WTC11 (cell line): ENCODE measurements around the gene REEP3. TPM values are rescaled to one million over a fixed set of nuclear protein-coding genes. Genes with fewer than 3 reads are reported as not detected.
"Not testable (repeated sequence)": the region's sequence is repeated elsewhere in the genome, so short reads cannot be mapped to it uniquely, and the experiment has no call there.

Experiments
- ATAC-seq: fragments of 200-7000 bp; cut with Tn5 transposase; 2 replicates; pipeline ENCODE4 v1.10.0; 2021; ENCODE audit warnings: mild to moderate bottlenecking, moderate library complexity
- CTCF ChIA-PET: fragments of 300-600 bp; sonication (Branson Sonifier 250); formaldehyde crosslinking; loops from one replicate; lab custom pipeline; 2021; ENCODE audit warnings: antibody characterized with exemption; lab: Charles Lee
- POLR2A ChIA-PET: fragments of 350-600 bp; sonication (Branson Sonifier 250); formaldehyde crosslinking; loops from one replicate; lab custom pipeline; 2021; ENCODE audit warnings: antibody characterized with exemption; lab: Charles Lee
- DNase-seq: peaks from one replicate; pipeline ENCODE4 v3.0.0; 2021; ENCODE audit warnings: low spot score
- H3K27ac Mint-ChIP-seq: 2 replicates; pipeline ENCODE4 v1.8.0; 2021; ENCODE audit warnings: mixed read lengths
- H3K27me3 Mint-ChIP-seq: 2 replicates; pipeline ENCODE4 v1.8.0; 2021; ENCODE audit warnings: low read depth, mild to moderate bottlenecking, moderate library complexity, mixed read lengths
- H3K36me3 Mint-ChIP-seq: 2 replicates; pipeline ENCODE4 v1.8.0; 2021; ENCODE audit warnings: mixed read lengths
- H3K4me1 Mint-ChIP-seq: 2 replicates; pipeline ENCODE4 v1.8.0; 2022; ENCODE audit warnings: mixed read lengths
- H3K4me3 Mint-ChIP-seq: 2 replicates; pipeline ENCODE4 v1.8.0; 2021; ENCODE audit warnings: mild to moderate bottlenecking, moderate library complexity, mixed read lengths
- H3K9me3 Mint-ChIP-seq: 2 replicates; pipeline ENCODE4 v1.8.0; 2021; ENCODE audit warnings: mixed read lengths
- ATF3 ChIP-seq: sonication (generic); formaldehyde crosslinking; conservative IDR thresholded peaks from 2 replicates; pipeline ENCODE4 v1.8.1; 2022; ENCODE audit warnings: mild to moderate bottlenecking, missing genetic modification reagents
- CREM ChIP-seq: sonication (generic); formaldehyde crosslinking; IDR thresholded peaks from 2 replicates; pipeline ENCODE4 v1.8.1; 2022; ENCODE audit warnings: mild to moderate bottlenecking, missing genetic modification reagents, moderate library complexity
- CTCF ChIP-seq: fragments of 200-600 bp; IDR thresholded peaks from 2 replicates; pipeline ENCODE4 v1.8.0; 2022; ENCODE audit warnings: antibody characterized with exemption
- E2F4 ChIP-seq: sonication (generic); formaldehyde crosslinking; IDR thresholded peaks from 2 replicates; pipeline ENCODE4 v1.8.1; 2022; ENCODE audit warnings: low read depth, mild to moderate bottlenecking, moderate library complexity, missing genetic modification reagents, borderline replicate concordance
- ESRRA ChIP-seq: sonication (generic); formaldehyde crosslinking; IDR thresholded peaks from 2 replicates; pipeline ENCODE4 v1.8.1; 2022; ENCODE audit warnings: mild to moderate bottlenecking, missing genetic modification reagents, borderline replicate concordance
- FOXJ3 ChIP-seq: sonication (generic); formaldehyde crosslinking; IDR thresholded peaks from 2 replicates; pipeline ENCODE4 v1.9.0; 2021; ENCODE audit warnings: missing genetic modification reagents, mild to moderate bottlenecking, borderline replicate concordance
- JAZF1 ChIP-seq: fragments of 250-450 bp; sonication (Bioruptor Pico); IDR thresholded peaks from 2 replicates; pipeline ENCODE4 v1.9.0; 2021; ENCODE audit warnings: moderate library complexity, mild to moderate bottlenecking, inconsistent platforms
- MYBL2 ChIP-seq: sonication (generic); formaldehyde crosslinking; IDR thresholded peaks from 2 replicates; pipeline ENCODE4 v1.8.1; 2023; ENCODE audit warnings: mild to moderate bottlenecking, moderate library complexity, missing genetic modification reagents
- NFE2L1 ChIP-seq: sonication (generic); formaldehyde crosslinking; IDR thresholded peaks from 2 replicates; pipeline ENCODE4 v1.8.1; 2023; ENCODE audit warnings: missing genetic modification reagents
- NR1H2 ChIP-seq: sonication (generic); formaldehyde crosslinking; IDR thresholded peaks from 2 replicates; pipeline ENCODE4 v1.9.0; 2021; ENCODE audit warnings: mild to moderate bottlenecking, moderate library complexity, missing genetic modification reagents
- OVOL2 ChIP-seq: fragments of 250-450 bp; sonication (Bioruptor Pico); IDR thresholded peaks from 2 replicates; pipeline ENCODE4 v1.9.0; 2021; ENCODE audit warnings: mild to moderate bottlenecking, borderline replicate concordance
- TEAD1 ChIP-seq: sonication (generic); formaldehyde crosslinking; IDR thresholded peaks from 2 replicates; pipeline ENCODE4 v1.8.0; 2022; ENCODE audit warnings: mild to moderate bottlenecking, missing genetic modification reagents
- USF1 ChIP-seq: sonication (generic); formaldehyde crosslinking; IDR thresholded peaks from 2 replicates; pipeline ENCODE4 v1.8.0; 2022; ENCODE audit warnings: mild to moderate bottlenecking, missing genetic modification reagents
- ZNF121 ChIP-seq: sonication (generic); formaldehyde crosslinking; IDR thresholded peaks from 2 replicates; pipeline ENCODE4 v1.8.0; 2023; ENCODE audit warnings: missing genetic modification reagents
- ZNF232 ChIP-seq: sonication (generic); formaldehyde crosslinking; IDR thresholded peaks from 2 replicates; pipeline ENCODE4 v1.8.0; 2022; ENCODE audit warnings: mild to moderate bottlenecking, missing genetic modification reagents
- ZNF263 ChIP-seq: sonication (generic); formaldehyde crosslinking; IDR thresholded peaks from 2 replicates; pipeline ENCODE4 v1.8.1; 2022; ENCODE audit warnings: low read depth, mild to moderate bottlenecking, moderate library complexity, missing genetic modification reagents
- ZNF396 ChIP-seq: fragments of 250-450 bp; sonication (Bioruptor Pico); IDR thresholded peaks from 2 replicates; pipeline ENCODE4 v1.8.0; 2021; ENCODE audit warnings: mild to moderate bottlenecking, moderate library complexity, borderline replicate concordance
- total RNA-seq: library from RNA; stranded (reverse); gene quantifications from 3 replicates; pipeline ENCODE4 v1.2.3, GENCODE V29; 2021
- TF ChIP-seq, protein P1 (sequence below): sonication (generic); formaldehyde crosslinking; IDR thresholded peaks from 2 replicates; pipeline ENCODE4 v1.8.0; 2022; ENCODE audit warnings: mild to moderate bottlenecking, missing genetic modification reagents
- TF ChIP-seq, protein P2 (sequence below): fragments of 250-450 bp; sonication (Bioruptor Pico); conservative IDR thresholded peaks from 2 replicates; pipeline ENCODE4 v1.9.0; 2021; ENCODE audit warnings: mild to moderate bottlenecking
- TF ChIP-seq, protein P3 (sequence below): fragments of 250-450 bp; sonication (Bioruptor Pico); IDR thresholded peaks from 2 replicates; pipeline ENCODE4 v2.1.2; 2022; ENCODE audit warnings: mild to moderate bottlenecking, moderate library complexity
- TF ChIP-seq, protein P4 (sequence below): sonication (generic); formaldehyde crosslinking; IDR thresholded peaks from 2 replicates; pipeline ENCODE4 v1.8.0; 2022; ENCODE audit warnings: missing genetic modification reagents

REEP3 gene
- total RNA-seq, 1 experiment from 2014 or later: 18.5 TPM

DNA sequence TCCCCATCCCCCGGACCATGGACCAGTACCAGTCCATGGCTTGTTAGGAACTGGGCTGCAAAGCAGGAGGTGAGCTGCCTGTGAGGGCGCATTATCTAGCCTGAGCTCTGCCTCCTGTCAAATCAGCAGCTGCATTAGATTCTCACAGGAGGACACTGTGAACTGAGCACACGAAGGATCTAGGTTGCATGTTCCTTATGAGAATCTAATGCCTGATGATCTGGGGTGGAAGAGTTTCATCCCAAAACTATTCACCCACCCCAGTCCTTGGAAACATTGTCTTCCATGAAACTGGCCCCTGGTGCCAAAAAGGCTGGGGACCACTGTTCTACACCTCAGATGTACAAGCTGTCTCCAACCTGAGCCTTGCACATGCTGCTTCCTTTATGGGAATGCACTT lies 31.4 kb upstream of the REEP3 start:
- POLR2A ChIA-PET: interaction anchor here (0.7 kb wide), 1 partner anchor 140 kb away, joined by 3 read pairs; no protein-coding TSS in a partner anchor

GRCh38 chr10:63491588-63492316 lies 29.4 kb upstream of the REEP3 start:
- Mint-ChIP-seq H3K27ac (peak overlapping the region; percentile 86), H3K36me3 (peaks cover 14% of the 10 kb centered on the region), H3K27me3 (no peaks in the 10 kb centered on the region), H3K4me3 (no peak overlapping the region), H3K4me1 (peaks cover 17% of the 10 kb centered on the region), H3K9me3 (peaks cover 8% of the 10 kb centered on the region)
- TF ChIP-seq TEAD1 (CRISPR knock-in tag): no peak
- TF ChIP-seq, protein P1, sequence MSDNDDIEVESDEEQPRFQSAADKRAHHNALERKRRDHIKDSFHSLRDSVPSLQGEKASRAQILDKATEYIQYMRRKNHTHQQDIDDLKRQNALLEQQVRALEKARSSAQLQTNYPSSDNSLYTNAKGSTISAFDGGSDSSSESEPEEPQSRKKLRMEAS (CRISPR knock-in tag): no peak
- TF ChIP-seq CTCF: no peak
- no peak for TF ChIP-seq ZNF263 (CRISPR knock-in tag)
- no peak for TF ChIP-seq E2F4
- no peak for TF ChIP-seq CREM (CRISPR knock-in tag)
- TF ChIP-seq, protein P2, sequence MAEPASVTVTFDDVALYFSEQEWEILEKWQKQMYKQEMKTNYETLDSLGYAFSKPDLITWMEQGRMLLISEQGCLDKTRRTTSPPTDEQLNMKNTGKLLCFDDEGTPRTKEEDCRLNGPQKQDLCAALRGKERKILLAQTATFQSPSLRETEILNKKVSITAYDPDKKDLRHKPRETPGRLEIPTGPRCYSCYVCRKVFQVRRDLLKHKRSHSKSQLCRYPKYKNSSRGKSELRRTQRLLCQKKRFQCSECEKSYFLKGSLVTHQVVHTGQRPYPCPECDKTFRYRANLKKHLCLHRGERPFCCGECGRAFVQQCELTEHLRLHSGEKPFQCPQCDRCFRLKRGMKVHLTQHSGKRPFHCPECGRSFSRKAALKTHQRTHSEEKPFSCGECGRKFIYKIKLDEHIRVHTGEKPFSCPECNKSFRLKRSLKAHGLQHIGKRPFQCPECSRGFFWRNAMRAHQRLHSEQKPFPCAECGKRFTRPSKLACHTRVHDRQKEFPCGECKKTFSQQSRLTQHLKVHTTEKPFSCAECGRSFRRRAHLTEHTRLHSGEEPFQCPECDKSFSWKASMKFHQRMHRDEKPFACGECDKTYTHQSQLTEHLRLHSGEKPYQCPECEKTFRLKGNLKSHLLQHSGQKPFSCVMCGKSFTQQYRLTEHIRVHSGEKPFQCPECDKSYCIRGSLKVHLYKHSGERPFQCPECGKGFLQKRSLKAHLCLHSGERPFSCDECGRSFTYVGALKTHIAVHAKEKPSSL: no peak
- TF ChIP-seq OVOL2 (CRISPR knock-in tag): no peak
- TF ChIP-seq MYBL2 (CRISPR knock-in tag): no peak
- no peak for TF ChIP-seq ESRRA (CRISPR knock-in tag)
- no peak for TF ChIP-seq FOXJ3 (CRISPR knock-in tag)
- no peak for TF ChIP-seq ZNF396
- no peak for TF ChIP-seq USF1 (CRISPR knock-in tag)
- no peak for TF ChIP-seq NFE2L1 (CRISPR knock-in tag)
- TF ChIP-seq JAZF1: no peak
- TF ChIP-seq NR1H2 (CRISPR knock-in tag): no peak
- no peak for TF ChIP-seq ZNF232
- TF ChIP-seq, protein P3, sequence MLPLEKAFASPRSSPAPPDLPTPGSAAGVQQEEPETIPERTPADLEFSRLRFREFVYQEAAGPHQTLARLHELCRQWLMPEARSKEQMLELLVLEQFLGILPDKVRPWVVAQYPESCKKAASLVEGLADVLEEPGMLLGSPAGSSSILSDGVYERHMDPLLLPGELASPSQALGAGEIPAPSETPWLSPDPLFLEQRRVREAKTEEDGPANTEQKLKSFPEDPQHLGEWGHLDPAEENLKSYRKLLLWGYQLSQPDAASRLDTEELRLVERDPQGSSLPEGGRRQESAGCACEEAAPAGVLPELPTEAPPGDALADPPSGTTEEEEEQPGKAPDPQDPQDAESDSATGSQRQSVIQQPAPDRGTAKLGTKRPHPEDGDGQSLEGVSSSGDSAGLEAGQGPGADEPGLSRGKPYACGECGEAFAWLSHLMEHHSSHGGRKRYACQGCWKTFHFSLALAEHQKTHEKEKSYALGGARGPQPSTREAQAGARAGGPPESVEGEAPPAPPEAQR (CRISPR knock-in tag): no peak
- no peak for TF ChIP-seq ATF3 (CRISPR knock-in tag)
- ATAC-seq (no peak), DNase-seq (no peak)
- POLR2A ChIA-PET: no interaction called here
- CTCF ChIA-PET: interaction anchor here (1.6 kb wide), 1 partner anchor 228 kb away, joined by 4 read pairs; no protein-coding TSS in a partner anchor

More for the DNA sequence above, 31.4 kb upstream of the REEP3 start:
- CTCF ChIA-PET: interaction anchor here (0.6 kb wide), 1 partner anchor 106 kb away, joined by 3 read pairs; no protein-coding TSS in a partner anchor
- Mint-ChIP-seq H3K4me1 (peaks cover 13% of the 10 kb centered on the region), H3K4me3 (no peak overlapping the region), H3K27me3 (no peaks in the 10 kb centered on the region), H3K36me3 (peaks cover 10% of the 10 kb centered on the region), H3K9me3 (peaks cover 8% of the 10 kb centered on the region), H3K27ac (no peak overlapping the region)
- 0 out of 2 replicates have a peak, but pooled peaks have one; percentile 63 for TF ChIP-seq ZNF121 (CRISPR knock-in tag)
- TF ChIP-seq, protein P4, sequence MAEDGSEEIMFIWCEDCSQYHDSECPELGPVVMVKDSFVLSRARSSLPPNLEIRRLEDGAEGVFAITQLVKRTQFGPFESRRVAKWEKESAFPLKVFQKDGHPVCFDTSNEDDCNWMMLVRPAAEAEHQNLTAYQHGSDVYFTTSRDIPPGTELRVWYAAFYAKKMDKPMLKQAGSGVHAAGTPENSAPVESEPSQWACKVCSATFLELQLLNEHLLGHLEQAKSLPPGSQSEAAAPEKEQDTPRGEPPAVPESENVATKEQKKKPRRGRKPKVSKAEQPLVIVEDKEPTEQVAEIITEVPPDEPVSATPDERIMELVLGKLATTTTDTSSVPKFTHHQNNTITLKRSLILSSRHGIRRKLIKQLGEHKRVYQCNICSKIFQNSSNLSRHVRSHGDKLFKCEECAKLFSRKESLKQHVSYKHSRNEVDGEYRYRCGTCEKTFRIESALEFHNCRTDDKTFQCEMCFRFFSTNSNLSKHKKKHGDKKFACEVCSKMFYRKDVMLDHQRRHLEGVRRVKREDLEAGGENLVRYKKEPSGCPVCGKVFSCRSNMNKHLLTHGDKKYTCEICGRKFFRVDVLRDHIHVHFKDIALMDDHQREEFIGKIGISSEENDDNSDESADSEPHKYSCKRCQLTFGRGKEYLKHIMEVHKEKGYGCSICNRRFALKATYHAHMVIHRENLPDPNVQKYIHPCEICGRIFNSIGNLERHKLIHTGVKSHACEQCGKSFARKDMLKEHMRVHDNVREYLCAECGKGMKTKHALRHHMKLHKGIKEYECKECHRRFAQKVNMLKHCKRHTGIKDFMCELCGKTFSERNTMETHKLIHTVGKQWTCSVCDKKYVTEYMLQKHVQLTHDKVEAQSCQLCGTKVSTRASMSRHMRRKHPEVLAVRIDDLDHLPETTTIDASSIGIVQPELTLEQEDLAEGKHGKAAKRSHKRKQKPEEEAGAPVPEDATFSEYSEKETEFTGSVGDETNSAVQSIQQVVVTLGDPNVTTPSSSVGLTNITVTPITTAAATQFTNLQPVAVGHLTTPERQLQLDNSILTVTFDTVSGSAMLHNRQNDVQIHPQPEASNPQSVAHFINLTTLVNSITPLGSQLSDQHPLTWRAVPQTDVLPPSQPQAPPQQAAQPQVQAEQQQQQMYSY (CRISPR knock-in tag): no peak
- ATAC-seq (no peak), DNase-seq (no peak)

DNA sequence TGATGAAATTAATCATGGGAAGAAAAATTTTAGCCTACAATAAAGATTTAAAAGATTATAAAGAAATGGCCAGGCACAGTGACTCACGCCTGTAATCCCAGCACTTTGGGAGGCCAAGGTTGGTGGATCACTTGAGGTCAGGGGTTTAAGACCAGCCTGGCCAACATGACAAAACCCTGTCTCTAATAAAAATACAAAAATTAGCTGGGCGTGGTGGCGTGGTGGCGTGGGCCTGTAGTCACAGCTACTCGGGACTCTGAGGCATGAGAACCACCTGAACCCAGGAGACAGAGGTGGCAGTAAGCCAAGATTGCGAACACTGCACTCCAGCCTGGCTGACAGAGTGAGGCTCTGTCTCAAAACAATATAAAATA lies 28.9 kb upstream of the REEP3 start:
- CTCF ChIA-PET: interaction anchor here (1.6 kb wide), 1 partner anchor 228 kb away, joined by 4 read pairs; no protein-coding TSS in a partner anchor
- H3K27me3 Mint-ChIP-seq, H3K4me3 Mint-ChIP-seq, POLR2A ChIA-PET, ATAC-seq, DNase-seq, H3K9me3 Mint-ChIP-seq: not testable (repeated sequence)
- peaks cover 14% of the 10 kb centered on the region for H3K36me3 Mint-ChIP-seq
- peak overlapping the region; percentile 86; the same call in 1 of the 2 replicates for H3K27ac Mint-ChIP-seq
- peaks cover 17% of the 10 kb centered on the region for H3K4me1 Mint-ChIP-seq
